HepG2 (cell line): ENCODE measurements around the gene DLEC1. TPM values are rescaled to one million over a fixed set of nuclear protein-coding genes. Genes with fewer than 3 reads are reported as not detected.

Experiments used
- ATAC-seq: fragments of 200-7000 bp; cut with Tn5 transposase; 3 replicates; pipeline ENCODE4 v1.9.1; 2020; ENCODE audit warnings: mild to moderate bottlenecking, moderate library complexity
- BruUV-seq: library from RNA; stranded (reverse); fragments of 400-500 nt; replicated peaks from 2 replicates; lab custom pipeline; 2021; lab: Mats Ljungman, UMichigan
- CTCF ChIA-PET: fragments of 300-600 bp; formaldehyde crosslinking; extraction: SDS; loops from one replicate; lab custom pipeline; 2021; ENCODE audit warnings: low total read pairs, inconsistent platforms, low intra/inter-chr PET ratio; lab: Yijun Ruan, JAX
- POLR2A ChIA-PET: fragments of 350-600 bp; sonication (Branson Sonifier 250); formaldehyde crosslinking; loops from one replicate; lab custom pipeline; 2020; ENCODE audit warnings: antibody characterized with exemption, inconsistent platforms; lab: Yijun Ruan, JAX
- DNase-seq: peaks from one replicate; pipeline ENCODE4 v3.0.0-alpha.2; 2015; ENCODE audit warnings: low spot score
- FAIRE-seq: peaks from 3 replicates; lab custom pipeline; 2011; peaks lifted over from hg19 to GRCh38; lab: Jason Lieb, UNC
- H2AFZ ChIP-seq: one replicate; pipeline ENCODE4 v1.6.1; 2011; ENCODE audit warnings: low read length, inconsistent platforms
- H3K27ac ChIP-seq: fragments of 300-600 bp; 3 replicates; pipeline ENCODE4 v1.8.0; 2011; ENCODE audit warnings: mixed run types, mild to moderate bottlenecking, mixed read lengths, low read length, inconsistent platforms; ENCODE audit not compliant: insufficient read depth; ENCODE audit errors: extremely low read length
- H3K27me3 ChIP-seq, 2 experiments: fragments of 200-600 bp in 1 of 2; 2 replicates in 1 of 2; 3 replicates in 1 of 2; pipeline versions ENCODE4 v1.6.0 to v1.8.0; 2011; ENCODE audit warnings: low read length in 2 of 2, mild to moderate bottlenecking in 2 of 2, moderate library complexity in 2 of 2, inconsistent platforms in 1 of 2; ENCODE audit not compliant: insufficient read depth in 2 of 2, control insufficient read depth in 1 of 2
- H3K36me3 ChIP-seq, 2 experiments: fragments of 200-600 bp in 1 of 2; replicated peaks in 1 of 2; 2 replicates in 1 of 2; 3 replicates in 1 of 2; pipeline versions ENCODE4 v1.5.1 to v1.8.0; 2011; ENCODE audit warnings: low read length in 2 of 2, inconsistent platforms in 1 of 2; ENCODE audit not compliant: insufficient read depth in 2 of 2, control insufficient read depth in 1 of 2
- H3K4me1 ChIP-seq: 2 replicates; pipeline ENCODE4 v1.5.1; 2012; ENCODE audit warnings: low read length, inconsistent platforms; ENCODE audit not compliant: insufficient read depth
- H3K4me2 ChIP-seq: 2 replicates; pipeline ENCODE4 v1.6.0; 2011; ENCODE audit warnings: low read depth, low read length, inconsistent platforms
- H3K4me3 ChIP-seq, 3 experiments: fragments of 200-600 bp in 1 of 3; sonication (generic), shearing (Covaris generic) in 1 of 3; replicated peaks in 1 of 3; 2 replicates each; pipeline ENCODE4 v1.5.1; 2011 to 2016; ENCODE audit warnings: low read length in 3 of 3, inconsistent platforms in 2 of 3, low read depth in 2 of 3, mild to moderate bottlenecking in 2 of 3, control low read depth in 1 of 3, mixed read lengths in 1 of 3; ENCODE audit not compliant: insufficient read depth in 1 of 3
- H3K79me2 ChIP-seq: one replicate; pipeline ENCODE4 v1.6.1; 2011; ENCODE audit warnings: low read length, inconsistent platforms; ENCODE audit not compliant: insufficient read depth
- H3K9ac ChIP-seq: 2 replicates; pipeline ENCODE4 v1.6.0; 2011; ENCODE audit warnings: mild to moderate bottlenecking, low read depth, low read length, inconsistent platforms; ENCODE audit not compliant: insufficient read depth
- H3K9me3 ChIP-seq: 2 replicates; pipeline ENCODE4 v1.5.1; 2012; ENCODE audit warnings: mild to moderate bottlenecking, low read length
- H4K20me1 ChIP-seq: 2 replicates; pipeline ENCODE4 v1.6.0; 2011; ENCODE audit warnings: inconsistent platforms, mild to moderate bottlenecking, low read length, moderate library complexity; ENCODE audit not compliant: insufficient read depth
- ERF ChIP-seq: IDR thresholded peaks from 2 replicates; pipeline ENCODE4 v1.6.1; 2018; ENCODE audit warnings: missing biosample characterization, missing genetic modification reagents
- FOXM1 ChIP-seq: sonication (generic); formaldehyde crosslinking; IDR thresholded peaks from 2 replicates; pipeline ENCODE4 v1.5.0; 2020; ENCODE audit warnings: missing genetic modification reagents
- GFI1 ChIP-seq: sonication (generic); formaldehyde crosslinking; IDR thresholded peaks from 2 replicates; pipeline ENCODE4 v1.5.0; 2020; ENCODE audit warnings: missing genetic modification reagents, mild to moderate bottlenecking, borderline replicate concordance
- MBD4 ChIP-seq: IDR thresholded peaks from 2 replicates; pipeline ENCODE4 v1.6.1; 2012; ENCODE audit warnings: low read length, inconsistent platforms, borderline replicate concordance
- NFE2L1 ChIP-seq: sonication (generic); formaldehyde crosslinking; IDR thresholded peaks from 2 replicates; pipeline ENCODE4 v1.4.0; 2020; ENCODE audit warnings: missing genetic modification reagents, mild to moderate bottlenecking, borderline replicate concordance
- PAF1 ChIP-seq: IDR thresholded peaks from 2 replicates; pipeline ENCODE4 v1.6.1; 2016; ENCODE audit warnings: missing genetic modification reagents, missing compliant biosample characterization
- PHF5A ChIP-seq: IDR thresholded peaks from one replicate; pipeline ENCODE4 v1.6.1; 2018; ENCODE audit warnings: low read depth, missing genetic modification reagents; ENCODE audit not compliant: unreplicated experiment
- RBFOX2 ChIP-seq: fragments of 200-400 bp; formaldehyde crosslinking; IDR thresholded peaks from 2 replicates; pipeline ENCODE4 v1.6.1; 2017; ENCODE audit warnings: low read depth, mild to moderate bottlenecking, low read length
- RBM22 ChIP-seq: fragments of 200-400 bp; formaldehyde crosslinking; optimal IDR thresholded peaks from 2 replicates; pipeline ENCODE3; 2017; ENCODE audit warnings: mild to moderate bottlenecking, low read length, moderate library complexity
- RELA ChIP-seq: sonication (generic); formaldehyde crosslinking; IDR thresholded peaks from 2 replicates; pipeline ENCODE4 v1.4.0; 2020; ENCODE audit warnings: missing genetic modification reagents
- RNF2 ChIP-seq: fragments of 450-650 bp; conservative IDR thresholded peaks from 2 replicates; pipeline ENCODE4 v1.6.1; 2016; ENCODE audit warnings: low read depth
- TMF1 ChIP-seq: sonication (generic); formaldehyde crosslinking; IDR thresholded peaks from 2 replicates; pipeline ENCODE4 v1.8.1; 2022; ENCODE audit warnings: low read depth, missing genetic modification reagents
- ZNF232 ChIP-seq: sonication (generic); formaldehyde crosslinking; IDR thresholded peaks from 2 replicates; pipeline ENCODE4 v1.4.0; 2020; ENCODE audit warnings: missing genetic modification reagents, borderline replicate concordance
- ZNF329 ChIP-seq: sonication (generic); formaldehyde crosslinking; IDR thresholded peaks from 2 replicates; pipeline ENCODE4 v1.9.0; 2021; ENCODE audit warnings: low read depth, mild to moderate bottlenecking, missing genetic modification reagents
- ZNF644 ChIP-seq: IDR thresholded peaks from 2 replicates; pipeline ENCODE4 v1.6.1; 2016; ENCODE audit warnings: low read depth
- WGBS: methylation state at CpG from one replicate; pipeline ENCODE4 v1.1.6; 2017; ENCODE audit warnings: low lambda C conversion rate; 5-methylcytosine and 5-hydroxymethylcytosine counted together
- in situ Hi-C: cut with HindIII; loops from 2 replicates; pipeline ENCODE4 v1.10.0; 2017; ENCODE audit warnings: low pct_unique_long_range_greater_than_20kb; ENCODE audit not compliant: extremely low pct_ligation_motif_present
- intact Hi-C: fragments of 100-400 bp; cut with micrococcal nuclease; formaldehyde crosslinking; loops from one replicate; pipeline ENCODE4 v1.10.0; 2022; ENCODE audit not compliant: unreplicated experiment
- polyA plus RNA-seq, 8 experiments: library from polyadenylated mRNA; depleted of rRNA in 3 of 8; stranded (reverse) in 7 of 8; unstranded in 1 of 8; fragments of >200 nt; fragmentation: Illumina TruSeq in 4 of 8; extraction: Trizol in 4 of 8; gene quantifications; 2 replicates each; pipeline versions ENCODE4 v1.2.1 to v1.2.3, GENCODE V29; 2011 to 2016; ENCODE audit warnings: low read depth in 4 of 8, missing spikeins in 1 of 8, mixed read lengths in 1 of 8; ENCODE audit not compliant: insufficient read depth in 1 of 8
- total RNA-seq, 5 experiments: library from RNA; depleted of rRNA; stranded (reverse); fragments of >200 nt; fragmentation: Illumina TruSeq; extraction: Trizol; gene quantifications; 2 replicates each; pipeline ENCODE4 v1.2.3, GENCODE V29; 2016; ENCODE audit warnings: low read depth in 1 of 5
- TF ChIP-seq, protein P1 (sequence below): sonication (generic); formaldehyde crosslinking; IDR thresholded peaks from 2 replicates; pipeline ENCODE4 v1.4.0; 2020; ENCODE audit warnings: missing genetic modification reagents
- TF ChIP-seq, protein P2 (sequence below): sonication (generic); formaldehyde crosslinking; conservative IDR thresholded peaks from 2 replicates; pipeline ENCODE4 v1.4.0; 2020; ENCODE audit warnings: missing genetic modification reagents

DLEC1 gene
- total and polyA plus RNA-seq, 2 of the 13 experiments (the other 11 are each of a cell fraction or from before 2014, with no cell fraction given): 0.09 TPM; not detected in 1

GRCh38 chr3:37997791-37998370, 41.1 kb upstream of the DLEC1 start:
- CTCF ChIA-PET: interaction anchor here (1.8 kb wide), 1 partner anchor 23 kb away, joined by 10 read pairs; no protein-coding TSS in a partner anchor
- FAIRE-seq (no peak), ATAC-seq (no peak), DNase-seq (no peak)
- H3K27me3 ChIP-seq: peaks cover 0 to 16% of the 10 kb centered on the region in 2 experiments; a peak in 2 of 5 replicates
- intact Hi-C loops: no loop called here
- no TSS peak for BruUV-seq
- H3K79me2 ChIP-seq: no peaks in the 10 kb centered on the region
- no peak overlapping the region for H2AFZ ChIP-seq
- H3K4me3 ChIP-seq: no peak overlapping the region
- no peak overlapping the region for H3K27ac ChIP-seq
- TF ChIP-seq TMF1 (CRISPR knock-in tag): no peak
- TF ChIP-seq ZNF644 (CRISPR knock-in tag): no peak
- TF ChIP-seq ZNF329: no peak
- no peak for TF ChIP-seq RNF2
- TF ChIP-seq NFE2L1: no peak
- no peak for TF ChIP-seq GFI1 (CRISPR knock-in tag)
- TF ChIP-seq FOXM1 (CRISPR knock-in tag): no peak
- TF ChIP-seq, protein P1, sequence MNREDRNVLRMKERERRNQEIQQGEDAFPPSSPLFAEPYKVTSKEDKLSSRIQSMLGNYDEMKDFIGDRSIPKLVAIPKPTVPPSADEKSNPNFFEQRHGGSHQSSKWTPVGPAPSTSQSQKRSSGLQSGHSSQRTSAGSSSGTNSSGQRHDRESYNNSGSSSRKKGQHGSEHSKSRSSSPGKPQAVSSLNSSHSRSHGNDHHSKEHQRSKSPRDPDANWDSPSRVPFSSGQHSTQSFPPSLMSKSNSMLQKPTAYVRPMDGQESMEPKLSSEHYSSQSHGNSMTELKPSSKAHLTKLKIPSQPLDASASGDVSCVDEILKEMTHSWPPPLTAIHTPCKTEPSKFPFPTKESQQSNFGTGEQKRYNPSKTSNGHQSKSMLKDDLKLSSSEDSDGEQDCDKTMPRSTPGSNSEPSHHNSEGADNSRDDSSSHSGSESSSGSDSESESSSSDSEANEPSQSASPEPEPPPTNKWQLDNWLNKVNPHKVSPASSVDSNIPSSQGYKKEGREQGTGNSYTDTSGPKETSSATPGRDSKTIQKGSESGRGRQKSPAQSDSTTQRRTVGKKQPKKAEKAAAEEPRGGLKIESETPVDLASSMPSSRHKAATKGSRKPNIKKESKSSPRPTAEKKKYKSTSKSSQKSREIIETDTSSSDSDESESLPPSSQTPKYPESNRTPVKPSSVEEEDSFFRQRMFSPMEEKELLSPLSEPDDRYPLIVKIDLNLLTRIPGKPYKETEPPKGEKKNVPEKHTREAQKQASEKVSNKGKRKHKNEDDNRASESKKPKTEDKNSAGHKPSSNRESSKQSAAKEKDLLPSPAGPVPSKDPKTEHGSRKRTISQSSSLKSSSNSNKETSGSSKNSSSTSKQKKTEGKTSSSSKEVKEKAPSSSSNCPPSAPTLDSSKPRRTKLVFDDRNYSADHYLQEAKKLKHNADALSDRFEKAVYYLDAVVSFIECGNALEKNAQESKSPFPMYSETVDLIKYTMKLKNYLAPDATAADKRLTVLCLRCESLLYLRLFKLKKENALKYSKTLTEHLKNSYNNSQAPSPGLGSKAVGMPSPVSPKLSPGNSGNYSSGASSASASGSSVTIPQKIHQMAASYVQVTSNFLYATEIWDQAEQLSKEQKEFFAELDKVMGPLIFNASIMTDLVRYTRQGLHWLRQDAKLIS: no peak
- TF ChIP-seq, protein P2, sequence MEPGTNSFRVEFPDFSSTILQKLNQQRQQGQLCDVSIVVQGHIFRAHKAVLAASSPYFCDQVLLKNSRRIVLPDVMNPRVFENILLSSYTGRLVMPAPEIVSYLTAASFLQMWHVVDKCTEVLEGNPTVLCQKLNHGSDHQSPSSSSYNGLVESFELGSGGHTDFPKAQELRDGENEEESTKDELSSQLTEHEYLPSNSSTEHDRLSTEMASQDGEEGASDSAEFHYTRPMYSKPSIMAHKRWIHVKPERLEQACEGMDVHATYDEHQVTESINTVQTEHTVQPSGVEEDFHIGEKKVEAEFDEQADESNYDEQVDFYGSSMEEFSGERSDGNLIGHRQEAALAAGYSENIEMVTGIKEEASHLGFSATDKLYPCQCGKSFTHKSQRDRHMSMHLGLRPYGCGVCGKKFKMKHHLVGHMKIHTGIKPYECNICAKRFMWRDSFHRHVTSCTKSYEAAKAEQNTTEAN (CRISPR knock-in tag): no peak
- TF ChIP-seq RELA: no peak
- TF ChIP-seq RBFOX2: no peak
- no peak for TF ChIP-seq PHF5A (CRISPR knock-in tag)
- no peak for TF ChIP-seq ZNF232 (CRISPR knock-in tag)
- no peak for TF ChIP-seq MBD4
- TF ChIP-seq PAF1 (CRISPR knock-in tag): no peak
- no peak for TF ChIP-seq ERF (CRISPR knock-in tag)
- no peak for TF ChIP-seq RBM22
- TF ChIP-seq, all 625 proteins: peak for 0
- Histone ChIP-seq H3K9me3 (no peaks in the 10 kb centered on the region), H3K4me2 (no peak overlapping the region), H3K36me3 (no peaks in the 10 kb centered on the region), H3K9ac (no peak overlapping the region), H4K20me1 (no peaks in the 10 kb centered on the region), H3K4me1 (peaks cover 76% of the 10 kb centered on the region)
- in situ Hi-C loops: no loop called here
- WGBS: 14% methylated on average over 1 of the region's 6 CpGs
- POLR2A ChIA-PET: no interaction called here
